HG03097 (cell line): ENCODE results near the gene DSC1.
"Not testable (repeated sequence)": the region's sequence is repeated elsewhere in the genome, so short reads cannot be mapped to it uniquely, and the experiment has no call there.

Experiments used
- ATAC-seq: cut with Tn5 transposase; IDR thresholded peaks from one replicate; pipeline ENCODE4 v1.9.1; 2021; ENCODE audit not compliant: unreplicated experiment, low FRiP score

The DSC1 gene

DNA sequence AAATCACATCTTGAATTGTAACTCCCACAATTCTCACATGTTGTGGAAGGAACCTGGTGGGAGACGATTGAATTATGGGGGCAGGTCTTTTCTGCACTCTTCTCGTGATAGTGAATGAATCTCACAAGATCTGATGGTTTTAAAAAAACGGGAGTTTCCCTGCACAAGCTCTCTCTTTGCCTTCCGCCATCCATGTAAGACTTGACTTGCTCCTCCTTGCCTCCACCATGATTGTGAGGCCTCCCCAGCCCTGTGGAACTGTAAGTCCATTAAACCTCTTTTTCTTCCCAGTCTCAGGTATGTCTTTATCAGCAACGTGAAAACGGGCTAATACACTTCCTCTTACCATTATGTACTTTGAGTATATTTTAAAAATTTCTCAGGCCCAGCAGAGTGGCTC, 14.7 kb upstream of the DSC1 start:
- ATAC-seq = not testable (repeated sequence)

- ATAC-seq = no peak
These were observed 13.9 kb upstream of the DSC1 start for GRCh38 chr18:31176531-31176930.

GRCh38 chr18:31171144-31171839, 8.6 kb upstream of the DSC1 start:
- ATAC-seq = no peak

DNA sequence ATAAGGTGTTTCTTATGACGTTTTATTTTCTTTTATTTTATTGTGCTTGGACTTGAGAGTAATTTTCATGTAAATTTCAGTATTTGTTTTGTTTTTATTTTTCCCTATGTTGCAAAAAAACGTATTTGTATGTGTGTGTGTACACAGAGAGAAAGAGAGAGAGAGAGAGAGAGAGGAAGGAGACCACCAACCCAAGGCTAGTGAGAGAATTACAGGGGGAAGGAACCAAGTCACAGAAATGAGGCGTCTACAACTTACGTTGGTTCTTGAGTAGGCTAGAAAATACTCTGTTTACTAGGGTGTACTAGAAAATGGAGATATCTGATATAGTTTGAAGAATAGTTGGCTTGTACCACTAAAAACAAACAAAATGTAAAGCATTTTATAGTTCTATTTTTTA, 7.7 kb upstream of the DSC1 start:
- no peak for ATAC-seq

DNA sequence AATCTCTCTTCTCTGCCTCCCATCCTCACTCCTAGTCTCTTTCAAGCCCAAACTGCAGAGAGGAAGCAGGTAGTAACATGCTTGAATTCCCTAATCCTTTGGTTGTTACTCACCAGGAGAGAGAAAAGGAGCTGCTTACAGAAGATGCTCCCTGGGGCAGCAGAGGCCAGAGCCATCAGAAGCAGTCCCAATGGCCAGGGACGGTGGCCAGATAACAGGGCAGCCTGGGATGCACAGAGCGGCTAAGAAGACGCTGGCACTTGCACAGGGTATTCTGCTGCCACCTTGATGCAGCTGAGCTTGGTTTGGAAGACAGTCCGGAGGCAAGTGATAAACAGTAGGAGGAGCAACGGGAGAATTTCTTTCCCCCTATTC, 250 bp downstream of the DSC1 start:
- ATAC-seq = no peak

DNA sequence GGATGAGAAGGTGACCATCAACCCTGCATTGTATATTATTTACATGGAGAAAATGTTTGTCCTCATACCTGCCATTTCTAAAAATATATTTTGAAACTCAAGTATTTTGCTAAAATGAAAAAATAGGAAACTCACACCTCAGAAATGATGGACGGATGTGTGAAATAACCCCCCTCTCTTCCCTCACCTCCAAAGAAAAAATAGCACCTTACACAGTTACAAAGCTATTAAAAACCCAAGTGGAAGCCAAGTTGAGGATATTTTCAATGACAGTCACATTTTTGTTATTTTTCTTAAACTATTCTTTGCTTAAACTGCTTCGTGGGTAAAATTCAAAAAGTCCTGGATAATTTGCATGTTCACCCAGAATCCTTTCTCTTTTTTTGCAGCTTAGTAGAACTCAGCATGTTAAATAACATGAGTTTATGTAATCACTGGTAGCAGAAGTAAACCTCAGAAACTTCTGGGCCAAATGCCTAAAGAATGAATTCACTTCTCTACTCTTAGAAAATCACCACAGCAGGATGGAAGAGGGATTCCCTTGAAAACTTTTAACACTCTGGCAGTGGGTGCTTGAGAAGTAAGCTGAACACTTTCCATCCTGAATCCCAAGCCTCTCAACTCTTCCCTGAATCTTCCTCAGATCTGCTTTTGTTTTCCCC, 768 bp downstream of the DSC1 start:
- ATAC-seq = no peak

DNA sequence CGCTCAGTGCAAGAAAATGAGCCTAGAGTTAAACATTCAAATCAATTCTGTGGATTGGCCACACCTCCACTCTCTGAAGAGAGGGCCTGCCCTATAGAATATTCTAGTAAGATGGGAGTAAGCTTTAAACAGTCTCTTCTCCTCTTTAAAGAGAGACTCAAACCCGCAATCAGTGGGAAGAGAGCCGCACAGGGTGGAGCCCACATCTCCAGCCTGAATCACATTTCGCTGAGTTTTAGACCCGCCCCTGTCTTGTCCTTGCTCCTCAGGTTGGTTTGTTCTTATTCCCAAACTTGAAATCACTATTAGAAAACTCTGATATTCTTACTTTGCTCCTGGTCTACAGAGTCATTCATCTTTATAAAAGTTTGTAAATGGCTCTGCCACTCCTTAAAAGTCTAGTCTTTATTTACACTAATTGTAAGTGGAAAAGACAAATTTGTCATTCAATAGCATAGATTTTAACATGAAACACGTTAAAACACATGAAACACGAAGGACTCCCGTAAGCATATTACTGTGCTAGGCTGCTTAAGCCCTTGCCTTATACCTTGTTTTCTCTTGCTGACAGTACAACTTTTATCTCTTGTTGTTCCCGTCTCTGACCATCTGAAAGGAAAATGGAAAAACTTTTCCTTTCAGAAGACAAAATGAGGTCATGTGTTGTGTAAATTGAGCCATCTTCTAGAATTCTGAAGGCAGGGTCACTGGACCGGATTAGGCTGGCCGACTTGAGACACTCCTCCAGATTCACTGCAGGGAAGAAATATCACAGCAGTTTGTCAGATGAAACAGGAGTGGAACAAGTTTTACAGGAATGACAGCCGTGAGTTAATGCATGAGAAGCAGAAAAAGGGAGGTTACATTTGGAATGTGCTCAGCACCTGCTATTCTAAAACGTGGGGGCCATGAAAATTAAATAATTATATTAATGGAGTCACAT, 5.6 kb downstream of the DSC1 start:
- ATAC-seq = no peak

- ATAC-seq = no peak
These were observed 7.2 kb downstream of the DSC1 start for GRCh38 chr18:31155498-31155897.

DNA sequence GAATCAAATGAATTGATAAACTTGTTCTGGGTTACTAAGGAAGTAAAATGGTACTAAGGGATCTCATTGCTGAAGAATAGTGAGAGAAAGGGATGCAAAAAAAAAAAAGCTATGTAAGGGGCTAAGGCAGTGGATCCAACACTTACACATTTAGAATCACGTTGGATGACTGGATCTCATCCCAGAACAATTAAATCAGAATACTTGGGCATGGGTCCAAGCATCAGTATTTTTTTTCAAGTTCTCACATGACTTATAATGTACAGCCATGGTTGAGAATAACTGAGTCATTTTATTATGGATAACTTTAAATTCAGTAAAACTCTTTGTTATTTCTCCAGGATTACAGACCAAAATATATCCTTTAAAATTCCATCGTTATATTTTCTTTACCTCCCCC, 8.5 kb downstream of the DSC1 start:
- ATAC-seq = no peak

DNA sequence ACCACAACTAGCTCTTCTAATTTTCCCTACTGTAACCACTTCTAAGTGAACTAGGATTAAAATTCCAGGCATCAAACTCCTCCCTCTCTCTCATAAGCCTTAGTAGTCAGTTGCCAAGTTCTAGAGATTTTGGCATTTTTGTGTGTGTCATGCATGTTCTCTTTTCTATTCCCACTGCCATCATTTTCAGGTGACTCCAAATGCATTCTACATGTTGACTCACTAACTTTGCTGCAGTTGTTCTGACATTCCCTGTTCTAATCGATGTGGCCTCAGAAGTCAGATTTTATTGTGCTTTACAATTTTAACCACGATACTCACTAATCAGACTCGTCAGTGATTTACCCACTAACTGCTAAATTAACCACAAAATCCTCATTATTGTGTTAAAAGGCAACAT, 13.3 kb downstream of the DSC1 start:
- ATAC-seq = no peak

GRCh38 chr18:31148600-31148999, 14.1 kb downstream of the DSC1 start:
- ATAC-seq = no peak

GRCh38 chr18:31146809-31147208, 15.8 kb downstream of the DSC1 start:
- no peak for ATAC-seq

- no peak for ATAC-seq
These were observed 19.6 kb downstream of the DSC1 start for GRCh38 chr18:31143025-31143424.

DNA sequence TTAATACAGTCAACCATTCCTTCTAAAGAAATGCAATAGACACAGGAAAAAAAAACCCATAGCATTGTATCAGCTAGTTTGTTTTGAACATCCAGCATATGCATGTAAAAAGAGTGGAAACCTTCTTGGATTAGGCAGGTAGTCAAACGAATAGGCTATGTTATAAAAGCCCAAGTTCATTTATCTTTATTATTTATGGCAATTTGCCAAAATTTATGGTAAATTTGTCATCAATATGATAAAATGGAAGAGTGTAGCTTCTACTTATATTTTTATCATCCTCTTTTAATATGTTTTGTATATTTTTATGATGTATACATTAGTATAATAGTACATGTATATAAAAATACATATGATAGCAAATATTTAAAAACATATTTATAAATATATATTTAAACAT, 23.9 kb downstream of the DSC1 start:
- ATAC-seq = no peak

- ATAC-seq = no peak
These were observed 27.6 kb downstream of the DSC1 start for GRCh38 chr18:31134988-31135529.

GRCh38 chr18:31129398-31130115, 33.1 kb downstream of the DSC1 start:
- no peak for ATAC-seq

DNA sequence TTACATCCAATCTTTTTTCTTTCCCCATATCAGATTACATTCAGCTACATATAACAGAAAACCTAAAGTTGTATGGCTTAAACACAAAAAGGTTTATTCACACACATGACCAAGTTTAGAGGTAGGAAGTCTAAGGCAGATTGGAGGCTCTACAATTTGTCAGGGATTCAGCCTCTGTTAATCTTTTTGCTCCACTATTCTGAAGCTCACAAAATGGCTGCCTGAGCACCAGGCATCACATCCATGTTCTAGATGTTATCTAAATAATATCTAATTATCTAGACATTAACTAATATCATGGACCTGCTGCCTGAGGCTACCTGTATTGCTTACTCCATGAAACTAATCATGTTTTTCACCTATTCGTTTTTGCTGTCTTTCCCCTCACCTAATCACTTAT, 36.8 kb downstream of the DSC1 start:
- no peak for ATAC-seq

GRCh38 chr18:31123125-31123524, 39.5 kb downstream of the DSC1 start:
- ATAC-seq = not testable (repeated sequence)

- ATAC-seq = no peak
These were observed 42.1 kb downstream of the DSC1 start for GRCh38 chr18:31120594-31120993.

GRCh38 chr18:31116853-31117595, 45.6 kb downstream of the DSC1 start:
- ATAC-seq = no peak
